ENCODE data around the gene CIDEB.

Gene CIDEB

GRCh38 chr14:24283796-24284460, 23.8 kb downstream of the CIDEB start:
- DNase-seq (ENCODE audit: low spot score): peak; percentile 61
- H3K4me1 ChIP-seq (ENCODE audit: insufficient read depth, poor library complexity, severe bottlenecking): peaks cover 17% of the 10 kb centered on the region
- H3K4me3 ChIP-seq (ENCODE audit: severe bottlenecking): no peak overlapping the region
- TF ChIP-seq CTCF (IDR thresholded peaks at IDR 0.05; ENCODE audit: poor library complexity, severe bottlenecking): no peak
- H3K27me3 ChIP-seq (ENCODE audit: insufficient read depth, poor library complexity, severe bottlenecking): no peaks in the 10 kb centered on the region
- ATAC-seq (ENCODE audit: low read depth): peak; percentile 23; the same call in 2 of the 3 replicates
- peak overlapping the region; percentile 1 for H3K27ac ChIP-seq (ENCODE audit: poor library complexity, severe bottlenecking)
- H3K9me3 ChIP-seq (ENCODE audit: severe bottlenecking): no peaks in the 10 kb centered on the region
- H3K36me3 ChIP-seq (ENCODE audit: low read depth): no peaks in the 10 kb centered on the region; the same call in 1 of the 2 replicates

GRCh38 chr14:24282736-24283135, 25.0 kb downstream of the CIDEB start:
- H3K27me3 ChIP-seq (ENCODE audit: insufficient read depth, poor library complexity, severe bottlenecking): no peaks in the 10 kb centered on the region
- H3K36me3 ChIP-seq (ENCODE audit: low read depth): no peaks in the 10 kb centered on the region
- TF ChIP-seq CTCF (IDR thresholded peaks at IDR 0.05; ENCODE audit: poor library complexity, severe bottlenecking): no peak
- no peak overlapping the region for H3K27ac ChIP-seq (ENCODE audit: poor library complexity, severe bottlenecking)
- DNase-seq (ENCODE audit: low spot score) (peak; percentile 51), ATAC-seq (ENCODE audit: low read depth) (no peak)
- H3K4me1 ChIP-seq (ENCODE audit: insufficient read depth, poor library complexity, severe bottlenecking): peaks cover 19% of the 10 kb centered on the region
- no peak overlapping the region for H3K4me3 ChIP-seq (ENCODE audit: severe bottlenecking)
- H3K9me3 ChIP-seq (ENCODE audit: severe bottlenecking): no peaks in the 10 kb centered on the region

DNA sequence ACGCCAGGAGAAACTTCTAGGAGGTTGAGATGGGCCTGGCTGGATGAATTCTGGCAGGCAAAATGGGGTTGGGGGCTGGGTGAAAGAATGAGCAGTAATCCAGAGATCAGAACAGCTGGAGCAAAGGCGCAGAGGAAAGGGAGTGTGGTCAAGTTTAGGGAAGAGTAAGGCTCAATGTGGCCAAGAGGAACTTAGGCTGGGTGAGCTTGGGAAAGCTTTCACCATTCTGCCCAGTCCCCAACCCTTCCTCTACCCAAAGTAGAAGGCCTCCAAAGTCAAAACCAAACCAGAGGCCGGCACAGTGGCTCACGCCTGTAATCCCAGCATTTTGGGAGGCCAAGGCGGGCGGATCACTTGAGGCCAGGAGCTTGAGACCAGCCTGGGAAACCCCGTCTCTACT, 26.1 kb downstream of the CIDEB start:
- H3K4me1 ChIP-seq (ENCODE audit: insufficient read depth, poor library complexity, severe bottlenecking): peaks cover 19% of the 10 kb centered on the region
- H3K9me3 ChIP-seq (ENCODE audit: severe bottlenecking): no peaks in the 10 kb centered on the region
- ATAC-seq (ENCODE audit: low read depth): no peak
- H3K4me3 ChIP-seq (ENCODE audit: severe bottlenecking): no peak overlapping the region
- DNase-seq (ENCODE audit: low spot score): no peak
- no peak overlapping the region for H3K27ac ChIP-seq (ENCODE audit: poor library complexity, severe bottlenecking)
- H3K36me3 ChIP-seq (ENCODE audit: low read depth): no peaks in the 10 kb centered on the region
- H3K27me3 ChIP-seq (ENCODE audit: insufficient read depth, poor library complexity, severe bottlenecking): no peaks in the 10 kb centered on the region
- no peak for TF ChIP-seq CTCF (IDR thresholded peaks at IDR 0.05; ENCODE audit: poor library complexity, severe bottlenecking)

- no peak for TF ChIP-seq CTCF (IDR thresholded peaks at IDR 0.05; ENCODE audit: poor library complexity, severe bottlenecking)
- Histone ChIP-seq H3K36me3 (ENCODE audit: low read depth) (no peaks in the 10 kb centered on the region), H3K4me3 (ENCODE audit: severe bottlenecking) (no peak overlapping the region), H3K27ac (ENCODE audit: poor library complexity, severe bottlenecking) (no peak overlapping the region), H3K4me1 (ENCODE audit: insufficient read depth, poor library complexity, severe bottlenecking) (peaks cover 18% of the 10 kb centered on the region), H3K9me3 (ENCODE audit: severe bottlenecking) (no peaks in the 10 kb centered on the region), H3K27me3 (ENCODE audit: insufficient read depth, poor library complexity, severe bottlenecking) (no peaks in the 10 kb centered on the region)
- no peak for DNase-seq (ENCODE audit: low spot score)
- ATAC-seq (ENCODE audit: low read depth): no peak
These were observed 26.8 kb downstream of the CIDEB start for GRCh38 chr14:24280797-24281460.
